GM18498 (cell line): ENCODE data around the gene CYRIA.
A peak's percentile ranks its signal among the peaks of the same experiment; 100 is the strongest.

ENCODE experiments used
- ATAC-seq: cut with Tn5 transposase; IDR thresholded peaks from one replicate; pipeline ENCODE4 v1.9.1; 2021; ENCODE audit warnings: mild to moderate bottlenecking, moderate library complexity; ENCODE audit not compliant: unreplicated experiment

Gene CYRIA

GRCh38 chr2:16633621-16634430 lies 31.8 kb downstream of the CYRIA start:
- ATAC-seq, result no peak

GRCh38 chr2:16632598-16632997 lies 33.0 kb downstream of the CYRIA start:
- no peak for ATAC-seq

- ATAC-seq, result peak; percentile 50
Observed at GRCh38 chr2:16630463-16630862, 35.2 kb downstream of the CYRIA start.

GRCh38 chr2:16629770-16630169 lies 35.9 kb downstream of the CYRIA start:
- no peak for ATAC-seq

DNA sequence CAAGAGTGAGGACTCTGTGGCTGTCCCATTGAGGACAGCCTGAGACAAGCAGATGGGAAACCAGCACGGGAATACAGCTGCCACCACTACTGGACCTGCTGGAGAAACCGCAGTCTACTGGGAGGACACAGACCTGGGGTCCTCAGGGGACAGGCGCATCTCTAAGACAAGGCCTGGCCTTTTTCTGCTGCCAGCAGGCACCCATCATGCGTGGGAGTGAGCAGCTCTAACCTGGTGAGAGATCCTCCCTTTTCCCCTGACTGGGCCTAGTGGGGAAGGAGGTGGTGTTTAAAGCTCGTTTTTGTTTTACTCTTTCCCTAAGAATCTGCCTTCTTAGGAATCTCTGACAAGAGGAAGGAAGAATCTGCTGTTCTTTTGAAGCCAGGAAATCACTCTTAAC lies 36.6 kb downstream of the CYRIA start:
- no peak for ATAC-seq

DNA sequence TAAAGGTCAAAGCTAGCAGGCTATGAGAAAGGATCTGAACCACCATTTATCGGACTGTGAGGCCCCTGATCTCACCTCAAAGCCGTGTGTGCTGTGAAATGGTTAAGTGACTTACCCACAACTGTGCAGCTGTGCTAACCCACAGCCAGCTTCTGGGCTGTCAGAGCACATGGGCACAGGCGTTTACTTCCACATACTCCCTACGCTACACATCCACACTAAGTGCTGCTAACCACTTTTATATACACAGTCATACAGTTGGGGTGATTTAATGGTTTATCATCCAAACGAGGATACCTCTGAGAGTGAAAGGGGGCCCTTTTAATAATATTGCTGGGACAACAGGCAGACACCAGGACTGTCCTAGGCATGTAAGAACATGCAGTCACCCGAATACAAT lies 37.3 kb downstream of the CYRIA start:
- ATAC-seq, result no peak

DNA sequence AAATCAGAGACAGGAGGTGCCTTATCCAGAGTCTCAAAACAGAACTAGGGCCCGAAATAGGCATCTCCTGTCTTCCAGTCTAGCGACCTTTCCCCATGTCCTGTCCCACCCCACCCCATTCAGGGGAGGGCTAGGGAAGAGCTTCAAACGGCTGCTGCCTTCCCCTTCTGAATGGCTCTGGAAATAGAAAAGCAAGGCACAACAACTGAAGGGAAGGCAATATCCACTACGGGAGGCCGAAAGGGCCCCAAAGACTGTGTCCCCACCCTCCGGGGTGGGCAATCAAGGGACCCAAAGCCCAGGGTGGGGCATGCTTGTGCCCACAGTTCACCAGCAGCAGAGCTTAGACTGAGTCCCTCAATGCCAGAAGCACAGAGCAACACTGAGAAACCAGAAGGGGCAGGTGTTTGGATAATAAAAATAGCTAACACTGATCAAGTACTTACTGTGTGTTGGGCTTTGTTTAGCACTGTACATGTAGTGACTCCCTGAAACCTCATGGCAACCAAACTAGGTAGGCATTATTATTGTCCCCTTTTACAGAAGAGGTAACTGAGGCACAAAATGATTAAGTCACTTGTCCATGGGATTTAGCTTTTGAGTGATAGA lies 38.5 kb downstream of the CYRIA start:
- no peak for ATAC-seq

GRCh38 chr2:16626497-16626896 lies 39.1 kb downstream of the CYRIA start:
- no peak for ATAC-seq

DNA sequence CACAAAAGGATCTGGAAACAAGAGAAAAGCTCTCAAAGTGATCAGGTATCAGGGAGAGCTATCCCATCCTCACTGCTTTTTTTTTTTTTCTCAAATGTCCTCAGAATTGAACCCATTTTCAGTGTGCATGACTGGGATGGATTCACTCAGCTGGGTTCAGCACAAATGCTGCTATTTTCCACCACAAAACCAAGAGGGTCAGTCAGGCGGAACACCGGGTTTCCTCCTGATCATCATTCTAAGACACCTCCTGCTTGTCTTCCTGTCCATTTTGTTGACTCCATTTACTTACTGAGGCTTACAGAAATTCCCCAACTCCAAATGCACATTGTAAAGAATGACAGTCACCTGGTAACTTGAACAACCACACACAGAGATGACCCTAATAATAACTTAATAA lies 39.9 kb downstream of the CYRIA start:
- ATAC-seq, result peak; percentile 73

GRCh38 chr2:16625201-16625729 lies 40.4 kb downstream of the CYRIA start:
- ATAC-seq, result peak; percentile 16

- no peak for ATAC-seq
Observed at GRCh38 chr2:16624436-16624780, 41.2 kb downstream of the CYRIA start.

DNA sequence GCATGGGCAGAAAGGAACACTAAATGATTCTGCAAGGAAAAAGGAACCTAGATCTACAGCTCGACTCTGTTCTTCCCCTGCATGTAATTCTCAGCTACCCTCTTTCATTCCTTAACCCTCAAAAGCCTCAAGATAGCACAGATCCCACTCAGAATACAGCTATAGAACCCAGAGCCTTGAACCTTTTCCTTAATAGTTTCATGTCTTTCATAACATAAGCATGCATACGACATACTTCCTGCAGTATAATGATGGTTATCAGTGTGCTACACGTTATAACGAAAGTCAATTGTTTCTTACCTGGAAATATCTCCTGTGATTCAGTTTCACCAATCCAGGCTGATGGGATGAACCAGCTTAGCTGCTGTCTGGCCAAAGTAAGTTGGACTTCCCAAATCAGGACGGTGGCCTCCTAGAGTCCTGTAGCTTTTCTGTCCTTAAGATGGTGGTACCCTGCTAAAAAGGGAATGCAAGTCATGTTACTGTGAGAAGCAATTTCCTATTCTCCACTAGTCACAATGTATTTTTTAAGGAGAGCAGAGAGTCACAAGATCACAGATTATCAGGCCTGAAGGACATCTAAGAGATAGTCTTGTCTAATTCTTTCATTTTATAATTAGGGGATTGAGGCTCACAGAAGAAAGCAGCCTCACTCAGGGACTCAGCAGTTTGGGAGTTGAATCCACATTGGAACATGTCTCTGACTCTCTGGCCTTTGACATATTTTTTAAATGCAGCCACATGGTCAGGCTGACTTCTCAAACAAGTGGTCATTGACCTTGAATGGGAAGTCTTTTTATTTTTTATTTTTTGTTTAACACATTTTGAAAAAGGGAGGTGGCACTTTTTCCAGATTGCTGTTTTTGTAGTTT lies 41.8 kb downstream of the CYRIA start:
- no peak for ATAC-seq

GRCh38 chr2:16623031-16623430 lies 42.6 kb downstream of the CYRIA start:
- ATAC-seq, result no peak

- ATAC-seq, result no peak
Observed at GRCh38 chr2:16622399-16622968, 43.1 kb downstream of the CYRIA start.

- ATAC-seq, result no peak
Observed at GRCh38 chr2:16621316-16621715, 44.3 kb downstream of the CYRIA start.

DNA sequence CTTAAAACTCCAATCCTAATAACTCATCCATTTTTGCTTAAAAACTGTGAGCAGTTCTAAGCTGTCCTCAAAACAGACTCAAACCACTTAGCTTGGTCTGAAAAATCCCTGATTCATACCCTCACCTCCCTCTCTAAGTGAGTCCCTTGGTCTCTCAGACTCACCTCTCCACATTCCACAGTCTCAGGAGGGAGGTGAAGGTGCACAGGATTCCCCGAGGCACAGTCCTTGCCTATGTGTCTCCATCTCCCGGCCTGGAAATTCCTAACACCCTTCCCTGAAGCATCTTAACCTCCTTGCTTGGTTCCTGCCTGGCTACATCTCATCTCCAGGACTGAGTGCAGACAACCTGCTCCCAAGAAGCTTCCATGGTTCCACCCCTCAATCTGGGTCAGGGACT lies 45.0 kb downstream of the CYRIA start:
- no peak for ATAC-seq

DNA sequence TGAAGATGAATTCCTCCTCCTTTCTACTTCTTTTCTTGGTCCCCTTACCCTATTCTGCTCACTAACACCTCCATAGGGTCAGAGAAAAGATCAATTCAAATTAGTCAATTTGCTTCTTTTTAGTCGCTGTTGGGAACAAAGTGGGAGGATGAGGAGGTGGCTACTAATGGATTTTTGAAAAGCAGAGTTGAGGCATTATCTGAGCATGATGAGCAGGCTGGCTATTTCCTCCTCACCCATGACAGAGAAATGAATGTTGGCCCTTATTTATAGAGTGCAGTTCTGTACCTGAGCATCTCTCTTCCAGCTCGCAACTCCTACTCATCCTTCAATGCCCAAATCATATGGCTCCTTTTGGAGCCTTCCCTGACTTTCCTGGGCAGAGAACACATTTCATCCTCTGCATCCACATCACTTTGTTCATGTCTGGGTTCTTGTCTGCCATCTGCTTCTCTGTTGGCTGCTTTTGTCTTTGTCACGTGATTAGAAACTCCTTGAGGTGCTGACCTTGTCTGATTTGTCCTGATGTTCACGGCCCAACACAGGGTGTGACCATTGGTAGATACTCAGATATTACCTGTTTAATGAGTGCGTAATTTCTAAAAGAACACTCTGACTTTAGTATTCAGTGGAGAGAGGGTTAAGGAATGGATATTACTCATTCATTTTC lies 45.9 kb downstream of the CYRIA start:
- ATAC-seq, result no peak

GRCh38 chr2:16617282-16618266 lies 48.1 kb downstream of the CYRIA start:
- no peak for ATAC-seq
